PFSK-1 (cell line): Measurements from ENCODE around the gene TRIM13.

Experiments
- FOXP2 ChIP-seq: optimal IDR thresholded peaks from 2 replicates; pipeline ENCODE3; 2011; ENCODE audit warnings: borderline replicate concordance, control low read depth, inconsistent platforms; ENCODE audit not compliant: insufficient read depth; ENCODE audit errors: extremely low read length, extremely low read depth
- POLR2AphosphoS5 ChIP-seq: IDR thresholded peaks from 2 replicates; pipeline ENCODE4 v1.6.1; 2012; ENCODE audit warnings: low read depth, mild to moderate bottlenecking, control low read depth, low read length, moderate library complexity
- REST ChIP-seq, 2 experiments: IDR thresholded peaks; 2 replicates each; pipeline versions ENCODE4 v1.6.1 to v1.8.0; 2011 to 2012; ENCODE audit warnings: low read depth in 2 of 2, low read length in 2 of 2, control low read depth in 1 of 2, inconsistent platforms in 1 of 2, mild to moderate bottlenecking in 1 of 2, moderate library complexity in 1 of 2; ENCODE audit not compliant: insufficient read depth in 1 of 2
- SIN3A ChIP-seq: IDR thresholded peaks from 2 replicates; pipeline ENCODE4 v1.6.1; 2012; ENCODE audit warnings: mild to moderate bottlenecking, low read length, moderate library complexity, borderline replicate concordance; ENCODE audit not compliant: insufficient read depth
- TAF1 ChIP-seq: IDR thresholded peaks from 2 replicates; pipeline ENCODE4 v1.6.1; 2012; ENCODE audit warnings: low read length, control low read depth, borderline replicate concordance; ENCODE audit not compliant: insufficient read depth

DNA sequence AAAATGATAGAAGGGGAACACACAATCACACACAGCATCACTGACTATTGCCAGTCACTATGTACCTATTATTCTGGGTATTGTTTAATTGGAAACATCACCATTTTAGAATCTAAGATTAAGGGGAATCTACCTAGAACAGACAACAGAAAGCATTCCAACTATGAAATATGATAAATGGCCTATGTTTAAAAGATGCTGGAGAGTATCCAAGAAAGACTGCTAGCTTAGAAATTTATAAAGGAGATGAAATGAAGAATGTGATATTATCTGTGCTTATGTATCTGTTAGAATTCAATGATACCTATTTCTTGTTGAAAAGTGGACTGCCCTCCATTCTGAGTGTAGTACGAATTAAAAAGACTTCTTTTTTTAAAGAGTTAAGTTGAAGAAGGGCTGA, 68.9 kb downstream of the TRIM13 start:
- no peak for TF ChIP-seq TAF1
- TF ChIP-seq POLR2AphosphoS5 = no peak
- no peak for TF ChIP-seq REST (IDR thresholded peaks at IDR 0.05; ENCODE audit: insufficient read depth in 1 of 2, low read depth in 2 of 2, low read length in 2 of 2)
- TF ChIP-seq SIN3A = no peak
- TF ChIP-seq FOXP2 = no peak
